Measurements from ENCODE around the gene RAB6B. TPM values are rescaled to one million over a fixed set of nuclear protein-coding genes. Genes with fewer than 3 reads are reported as not detected.

Gene RAB6B
- total and polyA plus RNA-seq, 2 of the 4 experiments (the other 2 are of a cell fraction): 0.18 to 1.2 TPM

- Histone ChIP-seq H2BK15ac (ENCODE audit: low read depth, low read length) (no peak overlapping the region), H4K8ac (ENCODE audit: low read depth in 2 of 2, low read length in 2 of 2) (no peak overlapping the region), H3K23ac (ENCODE audit: low read depth, low read length) (no peak overlapping the region), H3K27me3 (ENCODE audit: control insufficient read depth, insufficient read depth, low read length) (peaks cover 42% of the 10 kb centered on the region), H3K9me3 (ENCODE audit: control insufficient read depth, insufficient read depth, low read length) (peaks cover 3% of the 10 kb centered on the region; the same call in 1 of the 2 replicates), H3K4ac (ENCODE audit: low read depth, low read length) (no peak overlapping the region), H4K91ac (ENCODE audit: insufficient read depth, low read depth, low read length) (no peak overlapping the region), H2BK120ac (ENCODE audit: low read depth, low read length) (no peak overlapping the region), H3K18ac (ENCODE audit: low read depth, low read length) (no peak overlapping the region), H3K4me1 (ENCODE audit: control insufficient read depth, insufficient read depth, low read length) (no peaks in the 10 kb centered on the region), H3K9ac (ENCODE audit: low read depth, low read length) (no peak overlapping the region), H3K9me1 (ENCODE audit: insufficient read depth, low read length) (no peaks in the 10 kb centered on the region), H3K56ac (ENCODE audit: extremely low read depth, insufficient read depth, low read length) (no peak overlapping the region), H2BK20ac (ENCODE audit: low read depth, low read length) (no peak overlapping the region), H2BK5ac (ENCODE audit: low read depth, low read length, poor library complexity, severe bottlenecking) (no peak overlapping the region), H3K4me2 (ENCODE audit: low read depth, low read length) (no peak overlapping the region), H3K36me3 (ENCODE audit: control insufficient read depth, insufficient read depth, low read length) (no peaks in the 10 kb centered on the region), H4K20me1 (ENCODE audit: insufficient read depth, low read length) (no peaks in the 10 kb centered on the region), H2AK9ac (replicated peaks; ENCODE audit: low read depth, low read length, poor library complexity) (peak overlapping the region; percentile 35), H3K27ac (ENCODE audit: insufficient read depth, low read length) (no peak overlapping the region), H2AFZ (replicated peaks; ENCODE audit: low read length, poor library complexity) (no peak overlapping the region), H3K14ac (replicated peaks; ENCODE audit: low read depth, low read length) (no peak overlapping the region), H2AK5ac (ENCODE audit: low read depth, low read length) (no peak overlapping the region), H3K79me1 (ENCODE audit: low read depth in 1 of 2, low read length in 2 of 2) (no peaks in the 10 kb centered on the region), H4K5ac (ENCODE audit: low read depth, low read length) (no peak overlapping the region), H3K4me3 (ENCODE audit: insufficient read depth, low read depth, low read length) (no peak overlapping the region)
- no peak for ATAC-seq (ENCODE audit: low read depth)
- 59% methylated on average over 4 of the region's 10 CpGs; no CpG with 5 or more reads in 1 of the 2 experiments for WGBS, 2 experiments (ENCODE audit: extremely low coverage in 2 of 2, insufficient read length in 1 of 2)
- ChIA-PET POLR2A (ENCODE audit: unreplicated experiment) (no interaction called here), CTCF (no interaction called here)
- intact Hi-C loops (cut with micrococcal nuclease): no loop called here
- in situ Hi-C loops (cut with MboI; ENCODE audit: low sequenced_read_pairs): no loop called here
- DNase-seq: no peak
- no TSS peak for BruUV-seq (replicated peaks)
- dilution Hi-C loops (cut with HindIII; ENCODE audit: low sequenced_read_pairs, unreplicated experiment): no loop called here
- TF ChIP-seq FOS (IDR thresholded peaks at IDR 0.05; ENCODE audit: low read depth, low read length): no peak
- TF ChIP-seq RAD21 (IDR thresholded peaks at IDR 0.05; ENCODE audit: low read length): no peak
- TF ChIP-seq CHD1 (IDR thresholded peaks at IDR 0.05; ENCODE audit: low read depth, low read length): no peak
- TF ChIP-seq POLR2A (IDR thresholded peaks at IDR 0.05; ENCODE audit: low read depth, low read length): no peak
- no peak for TF ChIP-seq RCOR1 (IDR thresholded peaks at IDR 0.05; ENCODE audit: insufficient replicate concordance, low read length)
- TF ChIP-seq CEBPB (IDR thresholded peaks at IDR 0.05; ENCODE audit: low read depth, low read length): no peak
- no peak for TF ChIP-seq USF2 (IDR thresholded peaks at IDR 0.05; ENCODE audit: low read depth, low read length)
- no peak for TF ChIP-seq MAFK (IDR thresholded peaks at IDR 0.05; ENCODE audit: low read depth, low read length)
- TF ChIP-seq BHLHE40 (IDR thresholded peaks at IDR 0.05; ENCODE audit: low read depth, low read length): no peak
- no peak for TF ChIP-seq RFX5 (IDR thresholded peaks at IDR 0.05; ENCODE audit: low read depth, low read length)
- TF ChIP-seq ELK1 (IDR thresholded peaks at IDR 0.05; ENCODE audit: borderline replicate concordance, low read depth, low read length): no peak
- no peak for TF ChIP-seq NFE2L2 (IDR thresholded peaks at IDR 0.05; ENCODE audit: low read depth, low read length)
- no peak for TF ChIP-seq SMC3 (IDR thresholded peaks at IDR 0.05; ENCODE audit: low read depth, low read length)
- no peak for TF ChIP-seq MXI1 (IDR thresholded peaks at IDR 0.05; ENCODE audit: borderline replicate concordance, low read depth, low read length)
- no peak for TF ChIP-seq CTCF (conservative IDR thresholded peaks at IDR 0.05; ENCODE audit: low read depth, low read length)
Measured at GRCh38 chr3:133871368-133872090, 24.2 kb downstream of the RAB6B start.
